Tibial nerve (tissue), 3 donors: ENCODE data around the gene CDH4.

Experiments
- POLR2A ChIP-seq, 2 donors: fragments of 450-650 bp; IDR thresholded peaks; one replicate each; pipeline ENCODE4 v1.6.1; 2017; ENCODE audit warnings: antibody characterized with exemption in 2 of 2, mild to moderate bottlenecking in 2 of 2, moderate library complexity in 2 of 2
- TF ChIP-seq, protein P1 (sequence below), 5 experiments: fragments of 200-600 bp in 3 of 5; fragments of 450-650 bp in 2 of 5; sonication (generic) in 3 of 5; IDR thresholded peaks; one replicate each; pipeline ENCODE4 v1.5.1; 2016 to 2019; ENCODE audit warnings: antibody characterized with exemption in 5 of 5, mild to moderate bottlenecking in 3 of 5, moderate library complexity in 2 of 5

DNA sequence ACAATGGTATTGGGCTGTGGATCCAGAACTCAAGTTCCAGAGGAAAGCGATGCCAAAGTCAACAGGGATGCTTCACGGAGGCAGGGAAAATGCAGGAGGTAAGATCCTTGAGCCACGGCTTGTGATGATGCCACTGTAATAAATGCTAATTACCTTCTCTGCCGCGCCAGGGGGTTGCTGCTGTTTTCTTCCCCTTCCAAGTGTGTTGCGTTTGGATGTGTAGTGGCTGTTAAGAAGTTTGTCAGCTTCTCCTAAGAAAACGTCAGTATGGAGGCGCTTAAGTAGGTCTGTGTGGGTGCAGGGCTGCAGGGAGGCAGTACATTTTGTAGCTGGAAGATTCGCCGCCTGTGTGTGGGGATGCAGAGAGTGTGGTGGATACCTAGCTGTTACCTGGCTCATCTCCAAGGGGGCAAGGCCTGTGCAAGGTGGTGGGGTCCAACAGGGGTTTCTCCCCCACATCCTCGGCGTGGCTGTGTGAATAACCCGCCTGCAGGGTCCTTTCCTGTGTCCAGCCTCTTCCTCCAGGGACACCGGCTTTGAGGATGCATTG, 318.7 kb downstream of the CDH4 start:
- TF ChIP-seq, protein P1, sequence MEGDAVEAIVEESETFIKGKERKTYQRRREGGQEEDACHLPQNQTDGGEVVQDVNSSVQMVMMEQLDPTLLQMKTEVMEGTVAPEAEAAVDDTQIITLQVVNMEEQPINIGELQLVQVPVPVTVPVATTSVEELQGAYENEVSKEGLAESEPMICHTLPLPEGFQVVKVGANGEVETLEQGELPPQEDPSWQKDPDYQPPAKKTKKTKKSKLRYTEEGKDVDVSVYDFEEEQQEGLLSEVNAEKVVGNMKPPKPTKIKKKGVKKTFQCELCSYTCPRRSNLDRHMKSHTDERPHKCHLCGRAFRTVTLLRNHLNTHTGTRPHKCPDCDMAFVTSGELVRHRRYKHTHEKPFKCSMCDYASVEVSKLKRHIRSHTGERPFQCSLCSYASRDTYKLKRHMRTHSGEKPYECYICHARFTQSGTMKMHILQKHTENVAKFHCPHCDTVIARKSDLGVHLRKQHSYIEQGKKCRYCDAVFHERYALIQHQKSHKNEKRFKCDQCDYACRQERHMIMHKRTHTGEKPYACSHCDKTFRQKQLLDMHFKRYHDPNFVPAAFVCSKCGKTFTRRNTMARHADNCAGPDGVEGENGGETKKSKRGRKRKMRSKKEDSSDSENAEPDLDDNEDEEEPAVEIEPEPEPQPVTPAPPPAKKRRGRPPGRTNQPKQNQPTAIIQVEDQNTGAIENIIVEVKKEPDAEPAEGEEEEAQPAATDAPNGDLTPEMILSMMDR (IDR thresholded peaks at IDR 0.05), result no peak
- no peak for TF ChIP-seq POLR2A (IDR thresholded peaks at IDR 0.05)
